HG03378 (cell line): ENCODE results near the gene VSTM2B.
"Not testable (repeated sequence)": the region's sequence is repeated elsewhere in the genome, so short reads cannot be mapped to it uniquely, and the experiment has no call there.

Source experiments
- ATAC-seq: cut with Tn5 transposase; IDR thresholded peaks from one replicate; pipeline ENCODE4 v1.9.1; 2021; ENCODE audit warnings: mild to moderate bottlenecking, moderate library complexity; ENCODE audit not compliant: unreplicated experiment

Gene VSTM2B

GRCh38 chr19:29525901-29526729 is at the start of gene VSTM2B:
Gene VSTM2B (plus strand): TSS chr19:29525994. CDS start chr19:29526584, 590 bp downstream.
- no peak for ATAC-seq

- no peak for ATAC-seq
These were observed 49.3 kb upstream of the VSTM2B start for GRCh38 chr19:29476528-29476927.

- ATAC-seq, result no peak
These were observed 47.8 kb upstream of the VSTM2B start for GRCh38 chr19:29477831-29478577.

GRCh38 chr19:29478578-29479565 is 46.9 kb upstream of the VSTM2B start:
- no peak for ATAC-seq

GRCh38 chr19:29479941-29480340 is 45.9 kb upstream of the VSTM2B start:
- ATAC-seq, result no peak

- ATAC-seq, result no peak
These were observed 45.3 kb upstream of the VSTM2B start for GRCh38 chr19:29480507-29480906.

- no peak for ATAC-seq
These were observed 42.7 kb upstream of the VSTM2B start for GRCh38 chr19:29482855-29483640.

- ATAC-seq, result no peak
These were observed 42.2 kb upstream of the VSTM2B start for GRCh38 chr19:29483641-29483920.

GRCh38 chr19:29483944-29484581 is 41.7 kb upstream of the VSTM2B start:
- no peak for ATAC-seq

- ATAC-seq, result no peak
These were observed 40.9 kb upstream of the VSTM2B start for GRCh38 chr19:29484876-29485275.

- no peak for ATAC-seq
These were observed 40.5 kb upstream of the VSTM2B start for GRCh38 chr19:29485293-29485692.

- not testable (repeated sequence) for ATAC-seq
These were observed 38.8 kb upstream of the VSTM2B start for GRCh38 chr19:29486961-29487360.

GRCh38 chr19:29487432-29487831 is 38.4 kb upstream of the VSTM2B start:
- ATAC-seq, result no peak

GRCh38 chr19:29488316-29488715 is 37.5 kb upstream of the VSTM2B start:
- ATAC-seq, result no peak

GRCh38 chr19:29489172-29489951 is 36.4 kb upstream of the VSTM2B start:
- no peak for ATAC-seq

GRCh38 chr19:29491491-29491890 is 34.3 kb upstream of the VSTM2B start:
- ATAC-seq, result no peak

GRCh38 chr19:29491995-29492577 is 33.7 kb upstream of the VSTM2B start:
- ATAC-seq, result no peak

GRCh38 chr19:29492769-29493168 is 33.0 kb upstream of the VSTM2B start:
- no peak for ATAC-seq

- ATAC-seq, result no peak
These were observed 30.7 kb upstream of the VSTM2B start for GRCh38 chr19:29495091-29495490.
